RWPE1 (cell line): ENCODE measurements around the gene IL17C.
A peak's percentile ranks its signal among the peaks of the same experiment; 100 is the strongest.

Source experiments
- CTCF ChIA-PET: fragments of 350-600 bp; sonication (Branson Sonifier 250); formaldehyde crosslinking; extraction: SDS; loops from one replicate; lab custom pipeline; 2021; lab: Yijun Ruan, JAX
- POLR2A ChIA-PET: fragments of 400-600 bp; formaldehyde crosslinking; extraction: SDS; loops from one replicate; lab custom pipeline; 2020; ENCODE audit warnings: antibody characterized with exemption; ENCODE audit not compliant: low non-redundant PET; lab: Yijun Ruan, JAX
- DNase-seq: peaks from one replicate; pipeline ENCODE4 v3.0.0; 2012; ENCODE audit warnings: low spot score
- H3K27ac ChIP-seq: fragments of 450-650 bp; 2 replicates; pipeline ENCODE4 v1.5.1; 2017
- CTCF ChIP-seq: fragments of 450-650 bp; conservative IDR thresholded peaks from 2 replicates; pipeline ENCODE4 v1.5.1; 2017; ENCODE audit warnings: low read depth, mild to moderate bottlenecking

Gene IL17C

GRCh38 chr16:88655053-88655732, 16.8 kb downstream of the IL17C start:
- DNase-seq: no peak

GRCh38 chr16:88655733-88656281, 17.4 kb downstream of the IL17C start:
- ChIA-PET CTCF (no interaction called here), POLR2A (no interaction called here)
- TF ChIP-seq CTCF: no peak
- peak overlapping the region; percentile 3; the same call in 1 of the 2 replicates for H3K27ac ChIP-seq
- DNase-seq: no peak

More at GRCh38 chr16:88655053-88655732, 16.8 kb downstream of the IL17C start:
- peak overlapping the region; percentile 28 for H3K27ac ChIP-seq
- no peak for TF ChIP-seq CTCF
- ChIA-PET POLR2A (no interaction called here), CTCF (no interaction called here)

GRCh38 chr16:88656291-88656980, 18.1 kb downstream of the IL17C start:
- no peak for TF ChIP-seq CTCF
- ChIA-PET CTCF (no interaction called here), POLR2A (no interaction called here)
- 0 out of 2 replicates have a peak overlapping the region, but pooled peaks have one; percentile 3 for H3K27ac ChIP-seq
- DNase-seq: no peak

- CTCF ChIA-PET: interaction anchor here (0.7 kb wide), 1 partner anchor 61 kb away, joined by 5 read pairs; no protein-coding TSS in a partner anchor
Observed at GRCh38 chr16:88657371-88657770, 19.0 kb downstream of the IL17C start.

GRCh38 chr16:88658714-88659113, 20.3 kb downstream of the IL17C start:
- no peak for DNase-seq
- ChIA-PET POLR2A (no interaction called here), CTCF (no interaction called here)
- TF ChIP-seq CTCF: no peak
- no peak overlapping the region for H3K27ac ChIP-seq

More at GRCh38 chr16:88657371-88657770, 19.0 kb downstream of the IL17C start:
- peak overlapping the region; percentile 20 for H3K27ac ChIP-seq
- POLR2A ChIA-PET: no interaction called here
- no peak for TF ChIP-seq CTCF
- DNase-seq: no peak

GRCh38 chr16:88659160-88659559, 20.8 kb downstream of the IL17C start:
- CTCF ChIA-PET: no interaction called here
- TF ChIP-seq CTCF: no peak
- POLR2A ChIA-PET: no interaction called here
- H3K27ac ChIP-seq: peak overlapping the region; percentile 28; the same call in 1 of the 2 replicates
- DNase-seq: no peak
